Endothelial cell of umbilical vein (primary cell): Measurements from ENCODE around the gene LCE4A. TPM values are rescaled to one million over a fixed set of nuclear protein-coding genes. Genes with fewer than 3 reads are reported as not detected.
"Not testable (repeated sequence)": the region's sequence is repeated elsewhere in the genome, so short reads cannot be mapped to it uniquely, and the experiment has no call there.

Experiments used
- BruUV-seq: library from RNA; stranded (reverse); fragments of 400-500 nt; replicated peaks from 2 replicates; lab custom pipeline; 2021; lab: Mats Ljungman, UMichigan
- CTCF ChIA-PET: fragments of 300-600, 350-600 bp; sonication (Branson Sonifier 250); formaldehyde crosslinking; loops from one replicate; lab custom pipeline; 2021; ENCODE audit warnings: antibody characterized with exemption, inconsistent platforms; lab: Charles Lee
- POLR2A ChIA-PET: fragments of 300-600, 350-600 bp; sonication (Branson Sonifier 250); formaldehyde crosslinking; loops from one replicate; lab custom pipeline; 2021; ENCODE audit warnings: antibody characterized with exemption, inconsistent platforms; lab: Charles Lee
- DNase-seq: peaks from one replicate; pipeline ENCODE4 v3.0.0-alpha.2; 2011; ENCODE audit warnings: low read depth, low spot score
- FAIRE-seq: peaks from 2 replicates; lab custom pipeline; 2011; peaks lifted over from hg19 to GRCh38; lab: Jason Lieb, UNC
- H2AFZ ChIP-seq: 2 replicates; pipeline ENCODE4 v1.6.0; 2012; ENCODE audit warnings: low read depth, low read length, control low read depth, inconsistent platforms
- H3K27ac ChIP-seq: 2 replicates; pipeline ENCODE4 v1.5.1; 2011; ENCODE audit warnings: low read depth, mild to moderate bottlenecking, control low read depth, low read length, moderate library complexity; ENCODE audit not compliant: insufficient read depth
- H3K27me3 ChIP-seq, 2 experiments: 2 replicates each; pipeline versions ENCODE4 v1.6.0 to v1.6.1; 2011; ENCODE audit warnings: low read length in 2 of 2, mixed read lengths in 1 of 2; ENCODE audit not compliant: control insufficient read depth in 2 of 2, insufficient read depth in 2 of 2
- H3K36me3 ChIP-seq, 2 experiments: 2 replicates in 1 of 2; 3 replicates in 1 of 2; pipeline ENCODE4 v1.5.1; 2011; ENCODE audit warnings: low read length in 2 of 2, mild to moderate bottlenecking in 1 of 2, moderate library complexity in 1 of 2; ENCODE audit not compliant: control insufficient read depth in 2 of 2, insufficient read depth in 2 of 2; ENCODE audit errors: extremely low read depth in 1 of 2
- H3K4me1 ChIP-seq: 3 replicates; pipeline ENCODE4 v1.5.1; 2011; ENCODE audit warnings: mild to moderate bottlenecking, low read length; ENCODE audit not compliant: control insufficient read depth, insufficient read depth; ENCODE audit errors: extremely low read depth
- H3K4me2 ChIP-seq: 2 replicates; pipeline ENCODE4 v1.6.1; 2011; ENCODE audit warnings: low read length, control low read depth, mixed read lengths; ENCODE audit not compliant: insufficient read depth
- H3K4me3 ChIP-seq, 3 experiments: fragments of 200-600 bp in 1 of 3; sonication (generic), shearing (Covaris generic) in 1 of 3; replicated peaks in 1 of 3; 2 replicates each; pipeline ENCODE4 v1.5.1; 2011 to 2016; ENCODE audit warnings: control low read depth in 3 of 3, low read length in 3 of 3, mild to moderate bottlenecking in 2 of 3, inconsistent platforms in 1 of 3, low read depth in 1 of 3, moderate library complexity in 1 of 3; ENCODE audit not compliant: insufficient read depth in 1 of 3
- H3K79me2 ChIP-seq: 2 replicates; pipeline ENCODE4 v1.6.0; 2012; ENCODE audit warnings: low read length, inconsistent platforms; ENCODE audit not compliant: control insufficient read depth, insufficient read depth
- H3K9ac ChIP-seq: replicated peaks from 2 replicates; pipeline ENCODE3; 2011; ENCODE audit warnings: low read length, control low read depth; ENCODE audit not compliant: insufficient read depth; ENCODE audit errors: extremely low read depth
- H3K9me1 ChIP-seq: replicated peaks from 3 replicates; pipeline ENCODE4 v1.6.0; 2011; ENCODE audit warnings: mild to moderate bottlenecking, low read length; ENCODE audit not compliant: control insufficient read depth, insufficient read depth; ENCODE audit errors: extremely low read depth
- H3K9me3 ChIP-seq: replicated peaks from 2 replicates; pipeline ENCODE4 v1.5.1; 2012; ENCODE audit warnings: low read length, inconsistent platforms; ENCODE audit not compliant: control insufficient read depth, insufficient read depth
- H4K20me1 ChIP-seq: replicated peaks from 2 replicates; pipeline ENCODE3; 2011; ENCODE audit warnings: mild to moderate bottlenecking, low read length; ENCODE audit not compliant: control insufficient read depth, insufficient read depth; ENCODE audit errors: extremely low read depth
- EZH2 ChIP-seq: IDR thresholded peaks from 2 replicates; pipeline ENCODE4 v1.6.1; 2012; ENCODE audit warnings: borderline replicate concordance, low read depth, mild to moderate bottlenecking, moderate library complexity, low read length, inconsistent platforms; ENCODE audit not compliant: severe bottlenecking
- FOS ChIP-seq: IDR thresholded peaks from 2 replicates; pipeline ENCODE4 v1.6.1; 2011; ENCODE audit warnings: mild to moderate bottlenecking, low read length, moderate library complexity, borderline replicate concordance; ENCODE audit not compliant: insufficient read depth
- GATA2 ChIP-seq: IDR thresholded peaks from 2 replicates; pipeline ENCODE4 v1.7.0; 2011; ENCODE audit warnings: low read depth, mild to moderate bottlenecking, moderate library complexity, mixed read lengths, low read length; ENCODE audit not compliant: insufficient read length, insufficient read depth
- JUN ChIP-seq: IDR thresholded peaks from 2 replicates; pipeline ENCODE4 v1.6.1; 2011; ENCODE audit warnings: borderline replicate concordance, low read depth; ENCODE audit not compliant: insufficient read length, insufficient read depth
- MYC ChIP-seq: IDR thresholded peaks from one replicate; pipeline ENCODE4 v1.6.1; 2011; ENCODE audit warnings: mild to moderate bottlenecking, low read depth, low read length
- POLR2A ChIP-seq: IDR thresholded peaks from 2 replicates; pipeline ENCODE4 v1.6.1; 2012; ENCODE audit warnings: low read depth, mild to moderate bottlenecking, control low read depth, low read length
- POLR2AphosphoS5 ChIP-seq: IDR thresholded peaks from 2 replicates; pipeline ENCODE4 v1.6.1; 2012; ENCODE audit warnings: low read depth, mild to moderate bottlenecking, control low read depth, low read length, moderate library complexity; ENCODE audit not compliant: insufficient read depth
- dilution Hi-C: fragments of 300-500 bp; cut with MboI; formaldehyde crosslinking; loops from one replicate; pipeline ENCODE4 v1.15.0; 2019; ENCODE audit warnings: low sequenced_read_pairs; ENCODE audit not compliant: extremely low pct_ligation_motif_present
- intact Hi-C: fragments of 100-400 bp; cut with micrococcal nuclease; formaldehyde crosslinking; loops from one replicate; pipeline ENCODE4 v1.10.0; 2022
- polyA plus RNA-seq, 4 experiments: library from polyadenylated mRNA; depleted of rRNA in 3 of 4; stranded (reverse) in 3 of 4; unstranded in 1 of 4; fragments of >200 nt; gene quantifications; 2 replicates each; pipeline versions ENCODE4 v1.2.1 to v1.2.3, GENCODE V29; 2011 to 2012; ENCODE audit warnings: missing spikeins in 1 of 4
- total RNA-seq: library from RNA; stranded (reverse); gene quantifications from 2 replicates; pipeline ENCODE4 v1.2.3, GENCODE V29; 2021
- TF ChIP-seq, protein P1 (sequence below), 2 donors: IDR thresholded peaks; 1 replicate in 1 of 2; 2 replicates in 1 of 2; pipeline ENCODE4 v1.5.1; 2011; ENCODE audit warnings: low read length in 2 of 2, mild to moderate bottlenecking in 2 of 2, moderate library complexity in 2 of 2, control low read depth in 1 of 2, inconsistent platforms in 1 of 2, low read depth in 1 of 2; ENCODE audit not compliant: insufficient read depth in 1 of 2; ENCODE audit errors: extremely low read depth in 1 of 2
- TF ChIP-seq, protein P2 (sequence below): IDR thresholded peaks from 2 replicates; pipeline ENCODE4 v1.6.1; 2011; ENCODE audit not compliant: insufficient read depth, insufficient read length

Gene LCE4A
- total and polyA plus RNA-seq, 2 donors (not counting 3 experiments of a cell fraction or from before 2014, with no cell fraction given) = not detected

DNA sequence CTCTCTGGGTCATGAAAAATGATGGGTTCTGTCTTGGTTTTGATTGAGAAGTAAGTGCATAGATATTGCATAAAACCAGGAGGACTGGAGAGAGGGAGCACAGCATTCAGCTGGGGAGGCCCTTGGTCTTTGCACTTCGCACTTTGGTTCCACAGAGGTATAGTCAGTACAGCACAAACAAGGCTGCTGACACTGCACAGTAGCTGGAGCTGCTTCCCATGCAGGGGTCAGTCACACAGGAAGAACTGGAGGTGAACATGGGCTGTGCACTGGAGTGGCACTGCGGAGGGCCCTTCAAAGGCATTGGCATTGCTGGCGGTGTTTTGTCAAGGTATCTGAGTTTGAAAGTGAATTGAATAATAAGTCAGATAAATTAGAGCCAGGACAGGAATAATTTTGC, 49.3 kb upstream of the LCE4A start:
- TF ChIP-seq MYC = no peak
- no peak for TF ChIP-seq JUN
- Histone ChIP-seq H3K27ac (no peak overlapping the region), H3K4me3 (no peak overlapping the region), H2AFZ (no peak overlapping the region), H4K20me1 (no peaks in the 10 kb centered on the region), H3K4me2 (no peak overlapping the region), H3K79me2 (no peaks in the 10 kb centered on the region), H3K9me1 (no peaks in the 10 kb centered on the region), H3K36me3 (no peaks in the 10 kb centered on the region), H3K9ac (no peak overlapping the region), H3K9me3 (no peaks in the 10 kb centered on the region), H3K27me3 (no peaks in the 10 kb centered on the region), H3K4me1 (no peaks in the 10 kb centered on the region)
- dilution Hi-C loops = no loop called here
- FAIRE-seq (no peak), DNase-seq (no peak)
- CTCF ChIA-PET = no interaction called here
- intact Hi-C loops = no loop called here
- no TSS peak for BruUV-seq
- POLR2A ChIA-PET = no interaction called here

DNA sequence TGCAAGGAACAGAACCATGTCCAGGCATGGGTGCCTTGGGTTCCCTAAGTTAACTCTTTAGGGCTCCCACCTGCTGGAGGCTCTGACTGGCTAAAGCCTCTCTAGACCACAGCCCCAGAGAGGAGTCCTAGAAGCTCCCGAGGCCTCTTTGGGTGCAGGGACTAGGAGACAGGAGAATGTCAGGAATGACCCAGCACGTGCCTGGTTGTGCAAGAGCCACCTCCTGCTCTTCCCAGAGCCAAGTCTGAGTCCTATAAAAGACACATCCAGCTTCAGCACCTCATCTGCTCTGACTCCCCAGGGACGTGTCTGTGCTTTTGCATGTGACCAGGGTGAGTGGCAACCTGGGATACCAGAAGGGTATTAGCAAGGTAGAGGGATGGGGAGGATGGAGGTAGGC, 44.9 kb upstream of the LCE4A start, which contains the start of gene LCE2D:
Gene LCE2D, plus strand, starts transcription at position 283 of the 400 bp plus-strand sequence. CDS start 726 bp downstream, outside the sequence.
- TF ChIP-seq POLR2AphosphoS5 = no peak
- TF ChIP-seq MYC = no peak
- TF ChIP-seq, protein P1, sequence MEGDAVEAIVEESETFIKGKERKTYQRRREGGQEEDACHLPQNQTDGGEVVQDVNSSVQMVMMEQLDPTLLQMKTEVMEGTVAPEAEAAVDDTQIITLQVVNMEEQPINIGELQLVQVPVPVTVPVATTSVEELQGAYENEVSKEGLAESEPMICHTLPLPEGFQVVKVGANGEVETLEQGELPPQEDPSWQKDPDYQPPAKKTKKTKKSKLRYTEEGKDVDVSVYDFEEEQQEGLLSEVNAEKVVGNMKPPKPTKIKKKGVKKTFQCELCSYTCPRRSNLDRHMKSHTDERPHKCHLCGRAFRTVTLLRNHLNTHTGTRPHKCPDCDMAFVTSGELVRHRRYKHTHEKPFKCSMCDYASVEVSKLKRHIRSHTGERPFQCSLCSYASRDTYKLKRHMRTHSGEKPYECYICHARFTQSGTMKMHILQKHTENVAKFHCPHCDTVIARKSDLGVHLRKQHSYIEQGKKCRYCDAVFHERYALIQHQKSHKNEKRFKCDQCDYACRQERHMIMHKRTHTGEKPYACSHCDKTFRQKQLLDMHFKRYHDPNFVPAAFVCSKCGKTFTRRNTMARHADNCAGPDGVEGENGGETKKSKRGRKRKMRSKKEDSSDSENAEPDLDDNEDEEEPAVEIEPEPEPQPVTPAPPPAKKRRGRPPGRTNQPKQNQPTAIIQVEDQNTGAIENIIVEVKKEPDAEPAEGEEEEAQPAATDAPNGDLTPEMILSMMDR (IDR thresholded peaks at IDR 0.05; ENCODE audit: extremely low read depth in 1 of 2, insufficient read depth in 1 of 2, low read depth in 1 of 2, low read length in 2 of 2) = no peak
- TF ChIP-seq GATA2 = no peak
- TF ChIP-seq POLR2A = no peak
- no peak for TF ChIP-seq EZH2
- no peak for TF ChIP-seq FOS
- TF ChIP-seq, protein P2, sequence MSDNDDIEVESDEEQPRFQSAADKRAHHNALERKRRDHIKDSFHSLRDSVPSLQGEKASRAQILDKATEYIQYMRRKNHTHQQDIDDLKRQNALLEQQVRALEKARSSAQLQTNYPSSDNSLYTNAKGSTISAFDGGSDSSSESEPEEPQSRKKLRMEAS = no peak
- TF ChIP-seq JUN = no peak
- H3K9me1 ChIP-seq = no peaks in the 10 kb centered on the region
- H3K9me3 ChIP-seq = no peaks in the 10 kb centered on the region
- no peak within 1 kb of the TSS for H3K27ac ChIP-seq
- H4K20me1 ChIP-seq = no peaks in the 10 kb centered on the region
- intact Hi-C loops (no loop called here), dilution Hi-C loops (no loop called here)
- no peak within 1 kb of the TSS for H2AFZ ChIP-seq
- H3K79me2 ChIP-seq = no peaks in the 10 kb centered on the region
- ChIA-PET CTCF (interaction anchor here (1.0 to 3.0 kb wide), 3 partner anchors 10 to 13 kb away, joined by 3 to 9 read pairs (median 3); no protein-coding TSS in a partner anchor), POLR2A (no interaction called here)
- FAIRE-seq = no peak
- no TSS peak for BruUV-seq
- DNase-seq = no peak
- no peak within 1 kb of the TSS for H3K9ac ChIP-seq
- no peaks in the 10 kb centered on the region for H3K36me3 ChIP-seq
- no peaks in the 10 kb centered on the region for H3K4me1 ChIP-seq
- no peak within 1 kb of the TSS for H3K4me2 ChIP-seq
- H3K4me3 ChIP-seq = no peak within 1 kb of the TSS
- H3K27me3 ChIP-seq = no peaks in the 10 kb centered on the region

DNA sequence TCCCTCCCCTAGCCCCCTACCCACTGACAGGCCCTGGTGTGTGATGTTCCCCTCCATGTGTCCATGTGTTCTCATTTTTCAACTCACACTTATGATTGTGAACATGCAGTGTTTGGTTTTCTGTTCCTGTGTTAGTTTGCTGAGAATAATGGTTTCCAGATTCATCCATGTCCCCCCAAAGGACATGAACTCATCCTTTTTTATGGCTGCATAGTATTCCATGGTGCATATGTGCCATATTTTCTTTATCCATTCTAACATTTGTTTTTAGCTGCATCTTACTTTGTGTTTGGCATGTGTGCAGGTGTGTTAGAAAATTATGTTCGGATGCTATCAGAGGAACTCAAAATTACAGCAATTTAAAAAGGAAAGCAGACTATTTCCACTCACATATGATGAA, 41.8 kb upstream of the LCE4A start:
- H3K79me2 ChIP-seq, H3K9me1 ChIP-seq, FAIRE-seq, H3K4me1 ChIP-seq, DNase-seq, intact Hi-C loops, H3K27ac ChIP-seq, CTCF ChIA-PET, BruUV-seq, H2AFZ ChIP-seq, H3K27me3 ChIP-seq, H3K9ac ChIP-seq, H3K9me3 ChIP-seq, H3K4me3 ChIP-seq, H3K36me3 ChIP-seq, dilution Hi-C loops, H4K20me1 ChIP-seq, POLR2A ChIA-PET, H3K4me2 ChIP-seq: not testable (repeated sequence)
